ENCODE measurements around the gene OLFM1.

DNA sequence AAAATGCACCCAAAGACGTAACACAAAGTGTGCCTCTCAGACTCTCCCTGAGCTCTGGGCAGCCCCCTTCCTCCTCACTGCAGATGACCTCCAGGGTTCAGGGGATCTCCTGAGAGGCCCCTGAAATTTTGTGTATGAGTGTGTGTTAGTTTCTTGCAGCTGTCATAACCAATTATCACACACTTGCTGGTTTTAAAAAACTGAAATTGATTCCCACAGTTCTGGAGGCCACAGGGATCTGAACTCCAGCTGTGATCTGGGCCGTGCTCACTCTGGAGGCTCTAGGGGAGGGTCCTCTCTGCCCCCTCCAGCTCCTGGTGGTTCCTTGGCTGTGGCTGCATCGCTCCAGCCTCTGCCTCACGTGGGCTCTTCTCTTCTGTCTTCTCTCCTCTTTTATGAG lies 58.8 kb downstream of the OLFM1 start:
- TF ChIP-seq, protein P1, sequence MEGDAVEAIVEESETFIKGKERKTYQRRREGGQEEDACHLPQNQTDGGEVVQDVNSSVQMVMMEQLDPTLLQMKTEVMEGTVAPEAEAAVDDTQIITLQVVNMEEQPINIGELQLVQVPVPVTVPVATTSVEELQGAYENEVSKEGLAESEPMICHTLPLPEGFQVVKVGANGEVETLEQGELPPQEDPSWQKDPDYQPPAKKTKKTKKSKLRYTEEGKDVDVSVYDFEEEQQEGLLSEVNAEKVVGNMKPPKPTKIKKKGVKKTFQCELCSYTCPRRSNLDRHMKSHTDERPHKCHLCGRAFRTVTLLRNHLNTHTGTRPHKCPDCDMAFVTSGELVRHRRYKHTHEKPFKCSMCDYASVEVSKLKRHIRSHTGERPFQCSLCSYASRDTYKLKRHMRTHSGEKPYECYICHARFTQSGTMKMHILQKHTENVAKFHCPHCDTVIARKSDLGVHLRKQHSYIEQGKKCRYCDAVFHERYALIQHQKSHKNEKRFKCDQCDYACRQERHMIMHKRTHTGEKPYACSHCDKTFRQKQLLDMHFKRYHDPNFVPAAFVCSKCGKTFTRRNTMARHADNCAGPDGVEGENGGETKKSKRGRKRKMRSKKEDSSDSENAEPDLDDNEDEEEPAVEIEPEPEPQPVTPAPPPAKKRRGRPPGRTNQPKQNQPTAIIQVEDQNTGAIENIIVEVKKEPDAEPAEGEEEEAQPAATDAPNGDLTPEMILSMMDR (conservative IDR thresholded peaks at IDR 0.05; ENCODE audit: low read depth, low read length), result no peak
- TF ChIP-seq CEBPB (IDR thresholded peaks at IDR 0.05; ENCODE audit: low read depth, low read length) (no peak), RFX5 (IDR thresholded peaks at IDR 0.05; ENCODE audit: low read depth, low read length) (no peak), POLR2A (IDR thresholded peaks at IDR 0.05; ENCODE audit: low read depth, low read length) (no peak), SMC3 (IDR thresholded peaks at IDR 0.05; ENCODE audit: low read depth, low read length) (no peak), MAFK (IDR thresholded peaks at IDR 0.05; ENCODE audit: low read depth, low read length) (no peak), MXI1 (IDR thresholded peaks at IDR 0.05; ENCODE audit: borderline replicate concordance, low read depth, low read length) (no peak), BHLHE40 (IDR thresholded peaks at IDR 0.05; ENCODE audit: low read depth, low read length) (no peak), RAD21 (IDR thresholded peaks at IDR 0.05; ENCODE audit: low read length) (no peak)
- TF ChIP-seq, protein P2, sequence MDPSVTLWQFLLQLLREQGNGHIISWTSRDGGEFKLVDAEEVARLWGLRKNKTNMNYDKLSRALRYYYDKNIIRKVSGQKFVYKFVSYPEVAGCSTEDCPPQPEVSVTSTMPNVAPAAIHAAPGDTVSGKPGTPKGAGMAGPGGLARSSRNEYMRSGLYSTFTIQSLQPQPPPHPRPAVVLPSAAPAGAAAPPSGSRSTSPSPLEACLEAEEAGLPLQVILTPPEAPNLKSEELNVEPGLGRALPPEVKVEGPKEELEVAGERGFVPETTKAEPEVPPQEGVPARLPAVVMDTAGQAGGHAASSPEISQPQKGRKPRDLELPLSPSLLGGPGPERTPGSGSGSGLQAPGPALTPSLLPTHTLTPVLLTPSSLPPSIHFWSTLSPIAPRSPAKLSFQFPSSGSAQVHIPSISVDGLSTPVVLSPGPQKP (IDR thresholded peaks at IDR 0.05; ENCODE audit: borderline replicate concordance, low read depth, low read length), result no peak

Data from IMR-90 (cell line).